HG02588 (cell line): ENCODE results near the gene MYO1H.
"Not testable (repeated sequence)": the region's sequence is repeated elsewhere in the genome, so short reads cannot be mapped to it uniquely, and the experiment has no call there.

ENCODE experiments used
- ATAC-seq: cut with Tn5 transposase; IDR thresholded peaks from one replicate; pipeline ENCODE4 v1.9.1; 2021; ENCODE audit warnings: mild to moderate bottlenecking, moderate library complexity; ENCODE audit not compliant: unreplicated experiment

The MYO1H gene

GRCh38 chr12:109345428-109345827 lies 2.3 kb upstream of the MYO1H start:
- no peak for ATAC-seq

- ATAC-seq, result no peak
Measured at GRCh38 chr12:109346920-109347319, 780 bp upstream of the MYO1H start.

DNA sequence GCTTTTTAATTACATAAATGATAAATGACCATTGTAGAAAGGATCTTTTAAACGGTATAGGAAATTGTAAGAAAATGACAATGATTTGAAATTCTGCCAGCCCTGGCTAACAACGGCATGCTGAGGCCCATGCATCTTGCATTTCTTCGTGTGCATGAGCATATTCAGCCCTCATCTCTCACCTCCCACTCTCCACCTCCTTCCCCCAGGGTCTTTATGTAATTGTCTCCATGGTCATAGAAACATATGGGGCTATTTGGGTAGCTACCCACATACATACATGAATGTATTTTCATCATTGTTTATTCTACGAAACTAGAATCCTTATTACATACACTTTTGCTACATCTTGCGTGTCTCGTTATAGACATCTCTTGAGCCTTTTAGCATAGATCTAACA lies 4.5 kb downstream of the MYO1H start:
- ATAC-seq, result no peak

- ATAC-seq, result no peak
Measured at GRCh38 chr12:109356577-109356976, 8.9 kb downstream of the MYO1H start.

GRCh38 chr12:109357032-109357431 lies 9.3 kb downstream of the MYO1H start:
- ATAC-seq, result no peak

- no peak for ATAC-seq
Measured at GRCh38 chr12:109358154-109358869, 10.6 kb downstream of the MYO1H start.

- no peak for ATAC-seq
Measured at GRCh38 chr12:109359131-109359690, 11.5 kb downstream of the MYO1H start.

DNA sequence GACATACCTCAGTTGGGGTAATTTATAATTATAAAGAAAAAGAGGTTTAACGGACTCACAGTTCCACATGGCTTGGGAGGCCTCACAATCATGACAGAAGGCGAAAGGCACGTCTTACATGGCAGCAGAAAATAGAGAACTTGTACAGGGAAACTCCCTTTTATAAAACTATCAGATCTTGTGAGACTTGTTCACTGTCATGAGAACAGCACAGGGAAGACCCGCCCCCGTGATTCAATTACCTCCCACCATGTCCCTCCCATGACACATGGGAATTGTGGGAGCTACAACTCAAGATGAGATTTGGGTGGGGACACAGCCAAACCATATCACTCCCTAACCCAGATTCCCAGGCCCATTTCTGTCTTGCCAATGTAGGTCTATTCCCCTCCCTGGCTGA lies 22.1 kb downstream of the MYO1H start:
- ATAC-seq, result no peak

GRCh38 chr12:109377139-109377685 lies 29.5 kb downstream of the MYO1H start:
- no peak for ATAC-seq

GRCh38 chr12:109378569-109378968 lies 30.9 kb downstream of the MYO1H start:
- no peak for ATAC-seq

- no peak for ATAC-seq
Measured at GRCh38 chr12:109382031-109382430, 34.3 kb downstream of the MYO1H start.

- ATAC-seq, result no peak
Measured at GRCh38 chr12:109383240-109383639, 35.5 kb downstream of the MYO1H start.

- ATAC-seq, result no peak
Measured at GRCh38 chr12:109385339-109386058, 37.8 kb downstream of the MYO1H start.

- ATAC-seq, result no peak
Measured at GRCh38 chr12:109386059-109386433, 38.3 kb downstream of the MYO1H start.

- ATAC-seq, result no peak
Measured at GRCh38 chr12:109387425-109388166, 39.9 kb downstream of the MYO1H start.

DNA sequence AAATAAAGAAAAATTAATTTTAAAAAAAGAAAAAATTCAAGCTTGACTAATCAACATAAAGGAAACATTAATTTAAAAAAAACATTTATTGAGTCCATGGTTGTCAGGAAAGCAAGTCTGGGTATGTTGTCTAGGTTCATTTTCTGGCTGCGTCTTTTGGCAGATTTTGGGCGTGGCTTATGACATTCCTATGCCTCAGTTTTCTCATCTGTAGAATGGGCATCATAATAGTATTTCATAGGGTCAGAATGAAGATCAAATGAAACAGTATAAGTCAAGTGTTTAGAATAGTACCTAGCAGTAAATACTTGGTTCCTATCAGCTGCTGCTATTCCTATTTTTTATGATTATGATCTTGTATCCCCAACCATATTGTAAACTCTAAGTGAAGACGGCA lies 40.5 kb downstream of the MYO1H start:
- no peak for ATAC-seq

- ATAC-seq, result no peak
Measured at GRCh38 chr12:109389146-109389545, 41.4 kb downstream of the MYO1H start.

DNA sequence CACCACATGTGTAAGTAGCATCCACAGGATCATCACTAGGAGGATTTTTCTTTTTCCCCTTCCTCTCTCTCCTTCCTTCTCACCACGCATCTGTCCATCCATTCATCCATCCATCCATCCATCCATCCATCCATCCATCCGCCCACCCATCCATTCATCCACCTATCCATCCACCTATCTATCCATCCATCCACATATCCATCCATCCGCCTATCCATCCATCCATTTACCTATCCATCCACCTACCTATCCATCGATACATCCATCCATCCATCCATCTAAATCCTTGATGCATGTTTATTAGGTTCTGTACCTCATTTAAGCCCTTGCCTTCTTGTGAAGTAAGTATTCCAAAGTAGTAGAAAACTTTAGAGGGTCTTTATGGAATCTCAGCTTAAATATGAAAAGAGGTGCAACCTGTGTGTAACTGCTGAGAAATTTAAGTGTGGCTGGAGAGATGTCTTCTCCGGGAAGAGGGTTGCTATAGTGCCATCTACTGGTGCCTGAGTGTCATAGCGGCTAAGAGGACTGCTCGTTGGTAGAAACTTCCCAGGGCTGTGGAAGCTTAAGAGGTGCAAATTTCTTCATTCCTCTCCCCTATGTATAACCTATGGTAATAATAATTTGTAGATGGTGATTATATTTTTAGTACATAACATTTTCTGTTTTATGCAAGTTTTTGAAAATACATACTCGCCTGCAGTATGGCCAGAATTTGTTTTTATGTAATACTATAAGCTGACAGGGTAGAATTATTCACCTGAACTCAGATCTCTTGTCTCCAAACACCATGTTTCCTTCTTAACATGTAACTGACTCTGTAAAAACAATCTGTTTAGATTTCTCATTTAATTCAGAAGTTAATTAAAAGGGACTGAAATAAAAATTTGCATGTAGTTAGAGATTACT lies 46.0 kb downstream of the MYO1H start:
- ATAC-seq, result no peak

- ATAC-seq, result no peak
Measured at GRCh38 chr12:109394891-109395290, 47.2 kb downstream of the MYO1H start.

DNA sequence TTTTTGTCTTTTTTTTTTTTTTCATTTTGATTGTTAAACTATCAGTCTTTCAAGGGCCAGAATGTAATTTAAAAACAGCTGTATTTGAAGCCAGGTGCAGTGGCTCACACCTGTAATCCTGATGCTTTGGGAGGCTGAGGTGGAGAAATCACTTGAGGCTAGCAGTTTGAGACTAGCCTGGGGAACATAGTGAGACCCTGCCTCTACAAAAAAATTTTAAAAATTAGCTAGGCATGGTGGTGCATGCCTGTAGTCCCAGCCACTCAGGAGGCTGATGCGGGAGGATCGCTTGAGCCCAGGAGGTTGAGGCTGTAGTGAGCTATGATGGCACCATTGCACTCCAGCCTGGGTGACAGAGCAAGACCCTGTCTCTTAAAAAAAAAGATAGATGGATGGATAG lies 57.1 kb downstream of the MYO1H start:
- ATAC-seq, result not testable (repeated sequence)
